Vagina (tissue), 2 donors: Measurements from ENCODE around the gene TMEM141. TPM values are rescaled to one million over a fixed set of nuclear protein-coding genes. Genes with fewer than 3 reads are reported as not detected.
"Not testable (repeated sequence)": the region's sequence is repeated elsewhere in the genome, so short reads cannot be mapped to it uniquely, and the experiment has no call there.

Experiments
- DNase-seq, 2 donors: peaks; one replicate each; pipeline ENCODE4 v3.0.0-alpha.2; 2017; ENCODE audit errors: extremely low spot score in 2 of 2
- H3K27ac ChIP-seq: fragments of 200-600 bp; sonication (generic); one replicate; pipeline ENCODE4 v1.5.1; 2019
- H3K27me3 ChIP-seq: fragments of 200-600 bp; sonication (generic); one replicate; pipeline ENCODE4 v1.5.1; 2019
- H3K36me3 ChIP-seq, 2 donors: fragments of 200-600 bp; sonication (generic); one replicate each; pipeline ENCODE4 v1.5.1; 2017 to 2019
- H3K4me1 ChIP-seq: fragments of 200-600 bp; sonication (generic); one replicate; pipeline ENCODE4 v1.5.1; 2019
- H3K4me3 ChIP-seq, 2 donors: fragments of 200-600 bp; sonication (generic); 1 replicate in 1 of 2; 2 replicates in 1 of 2; pipeline ENCODE4 v1.5.1; 2016 to 2019
- H3K9me3 ChIP-seq: fragments of 200-600 bp; sonication (generic); one replicate; pipeline ENCODE4 v1.5.1; 2019
- CTCF ChIP-seq, 3 experiments: fragments of 450-650 bp in 2 of 3; fragments of 200-600 bp in 1 of 3; sonication (generic) in 1 of 3; IDR thresholded peaks; one replicate each; pipeline ENCODE4 v1.5.1; 2017 to 2019; ENCODE audit warnings: antibody characterized with exemption in 3 of 3, mild to moderate bottlenecking in 2 of 3, moderate library complexity in 2 of 3
- POLR2A ChIP-seq, 2 donors: fragments of 450-650 bp; IDR thresholded peaks; one replicate each; pipeline ENCODE4 v1.6.1; 2017; ENCODE audit warnings: antibody characterized with exemption in 2 of 2, mild to moderate bottlenecking in 2 of 2, moderate library complexity in 2 of 2
- POLR2AphosphoS5 ChIP-seq, 2 donors: sonication (generic); formaldehyde crosslinking; IDR thresholded peaks; one replicate each; pipeline ENCODE4 v1.9.0; 2017; ENCODE audit warnings: antibody characterized with exemption in 2 of 2, mild to moderate bottlenecking in 2 of 2, low read depth in 1 of 2; ENCODE audit not compliant: insufficient read depth in 1 of 2
- intact Hi-C: fragments of 100-400 bp; cut with DNase I; formaldehyde crosslinking; loops from one replicate; pipeline ENCODE4 v1.15.1; 2023
- total RNA-seq: library from RNA; depleted of rRNA; stranded (reverse); fragments of >200 nt; gene quantifications from one replicate; pipeline ENCODE4 v1.2.3, GENCODE V29; 2016

Gene TMEM141
- total RNA-seq, 1 donor from 2014 or later = 64.1 TPM

- Histone ChIP-seq H3K36me3 (no peaks in the 10 kb centered on the region), H3K9me3 (no peaks in the 10 kb centered on the region), H3K4me1 (no peaks in the 10 kb centered on the region), H3K4me3 (no peak overlapping the region), H3K27me3 (no peaks in the 10 kb centered on the region), H3K27ac (no peak overlapping the region)
- no peak for DNase-seq
- TF ChIP-seq CTCF (IDR thresholded peaks at IDR 0.05) = no peak
- no peak for TF ChIP-seq POLR2AphosphoS5 (IDR thresholded peaks at IDR 0.05; ENCODE audit: insufficient read depth in 1 of 2, low read depth in 1 of 2)
- TF ChIP-seq POLR2A (IDR thresholded peaks at IDR 0.05) = no peak
- intact Hi-C loops = no loop called here
These were observed 13.8 kb upstream of the TMEM141 start for GRCh38 chr9:136777359-136777758.

- no peak overlapping the region for H3K27ac ChIP-seq
- intact Hi-C loops = no loop called here
- no peaks in the 10 kb centered on the region for H3K9me3 ChIP-seq
- TF ChIP-seq CTCF (IDR thresholded peaks at IDR 0.05) (no peak), POLR2A (IDR thresholded peaks at IDR 0.05) (no peak), POLR2AphosphoS5 (IDR thresholded peaks at IDR 0.05; ENCODE audit: insufficient read depth in 1 of 2, low read depth in 1 of 2) (no peak)
- no peak overlapping the region for H3K4me3 ChIP-seq
- no peaks in the 10 kb centered on the region for H3K27me3 ChIP-seq
- H3K4me1 ChIP-seq = no peaks in the 10 kb centered on the region
- H3K36me3 ChIP-seq = no peaks in the 10 kb centered on the region
- DNase-seq = no peak
These were observed 11.3 kb upstream of the TMEM141 start for GRCh38 chr9:136779808-136780207.

- no peak for TF ChIP-seq CTCF (IDR thresholded peaks at IDR 0.05)
- TF ChIP-seq POLR2A (IDR thresholded peaks at IDR 0.05) = no peak
- no peak for TF ChIP-seq POLR2AphosphoS5 (IDR thresholded peaks at IDR 0.05; ENCODE audit: insufficient read depth in 1 of 2, low read depth in 1 of 2)
- H3K27ac ChIP-seq = no peak overlapping the region
- DNase-seq = no peak
- H3K27me3 ChIP-seq = no peaks in the 10 kb centered on the region
- H3K4me3 ChIP-seq = no peak overlapping the region
- no peaks in the 10 kb centered on the region for H3K9me3 ChIP-seq
- no peaks in the 10 kb centered on the region for H3K36me3 ChIP-seq
- no peaks in the 10 kb centered on the region for H3K4me1 ChIP-seq
- intact Hi-C loops = no loop called here
These were observed 8.7 kb upstream of the TMEM141 start for GRCh38 chr9:136782452-136782851.

DNA sequence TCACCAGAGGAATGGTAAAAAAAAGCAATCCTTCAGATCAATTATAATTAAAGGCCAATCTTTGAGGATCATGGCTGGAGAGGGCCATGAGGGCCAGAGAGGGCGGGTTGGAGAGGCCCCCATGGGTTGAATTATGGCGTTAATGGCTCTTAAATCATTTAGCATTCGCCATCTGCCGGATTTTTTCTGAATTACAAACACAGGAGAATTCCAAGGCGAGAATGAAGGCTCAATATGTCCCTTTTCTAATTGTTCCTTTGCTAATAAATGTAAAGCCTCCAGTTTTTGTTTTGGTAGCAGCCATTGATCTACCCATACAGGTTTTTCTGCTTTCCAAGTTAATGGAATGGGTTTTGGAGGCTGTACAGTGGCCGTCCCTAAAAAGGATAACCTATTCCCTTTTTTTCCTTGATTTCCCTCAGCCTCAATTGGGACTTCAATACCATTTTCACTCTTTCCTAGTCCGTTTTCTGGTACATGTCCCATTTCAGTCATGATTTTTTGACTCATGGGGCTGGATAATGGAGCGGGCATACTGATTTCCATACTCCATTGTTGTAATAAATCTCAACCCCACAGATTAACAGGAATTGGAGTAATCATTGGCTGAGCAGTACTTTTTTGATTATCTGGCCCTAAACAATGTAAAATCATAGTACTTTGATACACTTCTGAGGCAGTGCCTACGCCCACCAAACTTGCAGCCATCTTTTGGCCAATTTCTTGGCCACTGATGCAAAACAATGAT, 6.7 kb upstream of the TMEM141 start:
- Histone ChIP-seq H3K4me1 (no peaks in the 10 kb centered on the region), H3K27ac (no peak overlapping the region), H3K27me3 (no peaks in the 10 kb centered on the region), H3K36me3 (no peaks in the 10 kb centered on the region), H3K4me3 (no peak overlapping the region), H3K9me3 (no peaks in the 10 kb centered on the region)
- DNase-seq = no peak
- TF ChIP-seq POLR2A (IDR thresholded peaks at IDR 0.05) = no peak
- TF ChIP-seq CTCF (IDR thresholded peaks at IDR 0.05) = peak; percentile 26 to 43 (median 36)
- intact Hi-C loops = no loop called here

DNA sequence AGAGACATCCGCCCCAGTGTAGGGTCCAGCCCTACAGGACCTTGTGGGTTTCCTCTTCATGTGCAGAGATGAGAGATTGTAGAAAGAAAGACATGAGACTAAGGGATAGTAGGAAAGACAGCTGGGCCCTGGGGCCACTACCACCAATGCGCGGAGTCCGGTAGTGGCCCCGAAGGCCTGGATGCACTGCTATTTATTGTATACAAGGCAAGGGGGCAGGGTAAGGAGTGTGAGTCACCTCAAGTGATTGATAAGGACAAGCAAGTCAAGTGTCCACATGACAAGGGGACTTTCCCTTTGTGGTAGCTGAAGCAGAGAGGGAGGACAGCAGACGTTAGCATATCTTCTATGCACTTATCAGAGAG, 6.2 kb upstream of the TMEM141 start:
- H3K27ac ChIP-seq = no peak overlapping the region
- H3K36me3 ChIP-seq = no peaks in the 10 kb centered on the region
- no peak for DNase-seq
- H3K27me3 ChIP-seq = no peaks in the 10 kb centered on the region
- no peaks in the 10 kb centered on the region for H3K9me3 ChIP-seq
- no peak overlapping the region for H3K4me3 ChIP-seq
- TF ChIP-seq POLR2AphosphoS5 (IDR thresholded peaks at IDR 0.05; ENCODE audit: insufficient read depth in 1 of 2, low read depth in 1 of 2) (no peak), POLR2A (IDR thresholded peaks at IDR 0.05) (no peak), CTCF (IDR thresholded peaks at IDR 0.05) (no peak)
- peaks cover 2% of the 10 kb centered on the region for H3K4me1 ChIP-seq
- intact Hi-C loops = no loop called here

- H3K27me3 ChIP-seq, H3K4me3 ChIP-seq, DNase-seq, H3K9me3 ChIP-seq, H3K36me3 ChIP-seq, H3K4me1 ChIP-seq, intact Hi-C loops, H3K27ac ChIP-seq: not testable (repeated sequence)
These were observed 5.4 kb upstream of the TMEM141 start for GRCh38 chr9:136785565-136786355.
